Adrenal gland (tissue), 5 donors: ENCODE results near the gene HHAT.

Experiments
- POLR2A ChIP-seq, 2 donors: fragments of 450-650 bp; IDR thresholded peaks; one replicate each; pipeline ENCODE4 v1.6.1; 2017; ENCODE audit warnings: antibody characterized with exemption in 2 of 2, mild to moderate bottlenecking in 2 of 2, moderate library complexity in 1 of 2
- TF ChIP-seq, protein P1 (sequence below), 6 experiments: fragments of 450-650 bp in 4 of 6; fragments of 200-600 bp in 2 of 6; sonication (generic) in 1 of 6; IDR thresholded peaks; 1 replicate in 5 of 6; 2 replicates in 1 of 6; pipeline versions ENCODE4 v1.5.1 to v1.8.0; 2016 to 2021; ENCODE audit warnings: antibody characterized with exemption in 6 of 6, mild to moderate bottlenecking in 2 of 6, moderate library complexity in 1 of 6
- donor health status: DM: no; HTN: no; CAD: no.

DNA sequence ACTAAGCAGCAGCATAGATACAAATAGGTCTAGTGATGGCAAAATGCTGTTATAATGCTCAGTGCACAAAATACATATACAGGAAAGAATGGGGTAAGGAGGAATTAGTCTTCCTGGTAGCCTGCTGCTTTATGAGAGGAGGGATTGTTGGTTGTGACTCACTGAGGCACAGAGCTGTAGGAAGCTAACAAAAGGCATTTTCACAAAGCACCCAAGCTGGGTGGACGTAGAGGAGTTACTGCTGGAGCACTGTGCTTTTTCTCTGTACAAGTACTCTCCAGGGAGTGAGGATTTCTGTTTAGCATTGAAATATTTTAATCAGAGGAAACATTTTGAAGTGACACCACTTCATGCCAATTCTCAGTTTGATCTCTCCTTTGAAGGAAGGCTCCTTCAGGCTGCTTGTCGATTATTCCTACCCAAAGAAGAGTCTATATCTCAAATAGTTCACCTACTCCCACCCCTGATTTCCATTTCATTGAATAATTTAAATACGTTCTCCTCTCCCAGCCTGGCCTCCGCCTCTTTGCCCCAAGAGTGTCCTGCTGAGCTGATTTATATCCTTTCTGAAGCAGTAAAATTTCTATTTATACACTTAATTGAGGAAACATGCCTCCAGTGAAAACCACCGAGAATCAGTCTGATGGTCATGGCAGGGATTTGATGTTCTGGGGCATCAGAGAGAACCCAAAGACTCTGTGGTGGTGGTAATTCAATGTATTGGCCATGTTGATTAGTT is 271.9 kb downstream of the HHAT start:
- TF ChIP-seq, protein P1, sequence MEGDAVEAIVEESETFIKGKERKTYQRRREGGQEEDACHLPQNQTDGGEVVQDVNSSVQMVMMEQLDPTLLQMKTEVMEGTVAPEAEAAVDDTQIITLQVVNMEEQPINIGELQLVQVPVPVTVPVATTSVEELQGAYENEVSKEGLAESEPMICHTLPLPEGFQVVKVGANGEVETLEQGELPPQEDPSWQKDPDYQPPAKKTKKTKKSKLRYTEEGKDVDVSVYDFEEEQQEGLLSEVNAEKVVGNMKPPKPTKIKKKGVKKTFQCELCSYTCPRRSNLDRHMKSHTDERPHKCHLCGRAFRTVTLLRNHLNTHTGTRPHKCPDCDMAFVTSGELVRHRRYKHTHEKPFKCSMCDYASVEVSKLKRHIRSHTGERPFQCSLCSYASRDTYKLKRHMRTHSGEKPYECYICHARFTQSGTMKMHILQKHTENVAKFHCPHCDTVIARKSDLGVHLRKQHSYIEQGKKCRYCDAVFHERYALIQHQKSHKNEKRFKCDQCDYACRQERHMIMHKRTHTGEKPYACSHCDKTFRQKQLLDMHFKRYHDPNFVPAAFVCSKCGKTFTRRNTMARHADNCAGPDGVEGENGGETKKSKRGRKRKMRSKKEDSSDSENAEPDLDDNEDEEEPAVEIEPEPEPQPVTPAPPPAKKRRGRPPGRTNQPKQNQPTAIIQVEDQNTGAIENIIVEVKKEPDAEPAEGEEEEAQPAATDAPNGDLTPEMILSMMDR (IDR thresholded peaks at IDR 0.05) = no peak
- TF ChIP-seq POLR2A (IDR thresholded peaks at IDR 0.05) = no peak
